ENCODE data around the gene GNAZ. TPM values are rescaled to one million over a fixed set of nuclear protein-coding genes. Genes with fewer than 3 reads are reported as not detected.

GNAZ gene
- polyA plus RNA-seq, 3 donors from 2014 or later, result 0.50 to 0.96 TPM; not detected in 1

DNA sequence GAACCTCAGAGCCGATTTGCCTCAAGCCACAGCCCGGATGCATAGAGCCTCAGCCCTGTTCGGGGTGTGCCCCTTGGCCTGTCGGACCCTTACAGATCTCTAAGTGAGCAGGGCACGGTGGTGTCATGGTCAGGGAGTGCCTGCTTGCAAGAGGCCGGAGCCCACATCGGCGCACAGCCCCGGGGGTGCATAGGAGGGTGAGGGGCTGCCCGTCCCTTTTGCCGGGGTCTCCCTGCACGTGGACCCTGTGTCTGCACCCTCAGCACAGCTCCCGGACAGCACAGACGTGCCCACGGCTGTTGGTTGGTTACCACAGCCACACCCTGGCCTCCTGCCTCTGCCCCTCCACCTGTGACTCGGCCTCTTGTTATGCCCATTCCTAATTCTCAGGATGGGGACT, 81.5 kb downstream of the GNAZ start:
- Mint-ChIP-seq H3K9me3 (no peaks in the 10 kb centered on the region), H3K27me3 (ENCODE audit: low read depth in 3 of 3) (peaks cover 0 to 3% (median 0%) of the 10 kb centered on the region in 3 donors), H3K4me3 (no peak overlapping the region), H3K36me3 (peaks cover 0 to 4% (median 3%) of the 10 kb centered on the region in 3 donors), H3K27ac (no peak overlapping the region), H3K4me1 (peaks cover 15 to 20% of the 10 kb centered on the region in 2 donors)
- DNase-seq, result no peak

- Mint-ChIP-seq H3K27me3 (ENCODE audit: low read depth in 3 of 3) (peaks cover 0 to 3% (median 0%) of the 10 kb centered on the region in 3 donors), H3K4me3 (peak overlapping the region in 1 of 5 donors; percentile 57), H3K27ac (peak overlapping the region in 4 of 6 donors; percentile 6 to 68 (median 31)), H3K9me3 (no peaks in the 10 kb centered on the region), H3K36me3 (peaks cover 0 to 4% (median 3%) of the 10 kb centered on the region in 3 donors), H3K4me1 (peaks cover 14 to 15% of the 10 kb centered on the region in 2 donors)
- no peak for DNase-seq
These were observed 82.2 kb downstream of the GNAZ start for GRCh38 chr22:23152238-23153114.

DNA sequence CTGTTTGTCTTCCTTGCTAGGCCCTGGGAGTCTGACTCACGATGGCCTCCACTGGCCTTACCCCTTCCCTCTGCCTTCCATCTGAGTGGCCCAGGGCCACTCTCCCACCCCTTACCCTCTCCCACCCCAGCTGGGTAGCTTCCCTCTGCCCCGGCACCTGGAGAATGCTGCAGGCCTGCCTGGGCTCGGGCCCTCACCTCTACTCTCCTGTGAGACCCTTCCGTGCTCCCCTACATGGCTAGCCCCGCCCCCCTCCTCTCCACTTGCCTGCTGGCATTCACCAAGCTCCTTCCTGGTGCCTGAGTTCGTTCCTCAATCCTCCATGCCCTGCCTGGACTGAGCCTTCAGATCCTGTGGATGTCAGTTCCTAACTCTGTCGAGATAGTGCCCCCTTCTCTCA, 83.7 kb downstream of the GNAZ start:
- Mint-ChIP-seq H3K36me3 (peaks cover 0 to 4% (median 3%) of the 10 kb centered on the region in 3 donors), H3K9me3 (no peaks in the 10 kb centered on the region), H3K27ac (peak overlapping the region in 2 of 6 donors; percentile 13 to 56), H3K4me1 (peaks cover 6 to 17% of the 10 kb centered on the region in 2 donors), H3K27me3 (ENCODE audit: low read depth in 3 of 3) (peaks cover 0 to 3% (median 2%) of the 10 kb centered on the region in 3 donors), H3K4me3 (no peak overlapping the region)
- DNase-seq, result no peak

- peaks cover 0 to 3% (median 2%) of the 10 kb centered on the region in 3 donors for H3K27me3 Mint-ChIP-seq (ENCODE audit: low read depth in 3 of 3)
- H3K4me1 Mint-ChIP-seq, result peaks cover 5 to 17% of the 10 kb centered on the region in 2 donors
- no peaks in the 10 kb centered on the region for H3K9me3 Mint-ChIP-seq
- H3K27ac Mint-ChIP-seq, result peak overlapping the region in 3 of 6 donors; percentile 10 to 56 (median 13)
- peaks cover 0 to 4% (median 3%) of the 10 kb centered on the region in 3 donors for H3K36me3 Mint-ChIP-seq
- no peak for DNase-seq
- H3K4me3 Mint-ChIP-seq, result no peak overlapping the region
These were observed 84.1 kb downstream of the GNAZ start for GRCh38 chr22:23154461-23154860.

DNA sequence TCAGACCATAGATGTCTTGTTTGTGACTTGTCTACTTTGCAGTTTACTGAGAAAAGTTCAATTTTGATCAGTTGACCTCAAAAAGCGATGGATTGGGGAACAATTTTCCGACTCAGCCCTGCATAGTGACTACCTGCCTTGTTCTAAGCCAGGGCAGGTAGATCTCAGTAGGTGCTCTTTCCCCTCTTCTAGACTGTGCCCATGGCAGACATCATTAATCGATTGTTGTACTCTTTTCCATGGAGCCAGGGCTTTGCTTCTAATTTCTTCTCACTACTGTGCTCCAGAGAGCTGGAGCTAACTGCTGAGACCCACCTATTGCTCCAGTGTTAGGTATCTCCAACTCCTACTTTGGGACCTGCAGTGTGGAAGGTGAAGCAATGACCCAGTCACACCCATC, 84.8 kb downstream of the GNAZ start:
- DNase-seq, result no peak
- H3K36me3 Mint-ChIP-seq, result peaks cover 0 to 3% (median 0%) of the 10 kb centered on the region in 3 donors
- H3K4me1 Mint-ChIP-seq, result peaks cover 5 to 17% of the 10 kb centered on the region in 2 donors
- peaks cover 0 to 3% (median 2%) of the 10 kb centered on the region in 3 donors for H3K27me3 Mint-ChIP-seq (ENCODE audit: low read depth in 3 of 3)
- no peaks in the 10 kb centered on the region for H3K9me3 Mint-ChIP-seq
- H3K27ac Mint-ChIP-seq, result peak overlapping the region in 1 of 6 donors; percentile 23
- H3K4me3 Mint-ChIP-seq, result no peak overlapping the region

GRCh38 chr22:23155831-23156230, 85.5 kb downstream of the GNAZ start:
- peaks cover 0 to under 1% (median 0%) of the 10 kb centered on the region in 3 donors for H3K36me3 Mint-ChIP-seq
- no peak overlapping the region for H3K4me3 Mint-ChIP-seq
- H3K9me3 Mint-ChIP-seq, result no peaks in the 10 kb centered on the region
- H3K27ac Mint-ChIP-seq, result no peak overlapping the region
- no peak for DNase-seq
- peaks cover 5 to 17% of the 10 kb centered on the region in 2 donors for H3K4me1 Mint-ChIP-seq
- H3K27me3 Mint-ChIP-seq (ENCODE audit: low read depth in 3 of 3), result peaks cover 0 to 2% (median under 1%) of the 10 kb centered on the region in 3 donors

DNA sequence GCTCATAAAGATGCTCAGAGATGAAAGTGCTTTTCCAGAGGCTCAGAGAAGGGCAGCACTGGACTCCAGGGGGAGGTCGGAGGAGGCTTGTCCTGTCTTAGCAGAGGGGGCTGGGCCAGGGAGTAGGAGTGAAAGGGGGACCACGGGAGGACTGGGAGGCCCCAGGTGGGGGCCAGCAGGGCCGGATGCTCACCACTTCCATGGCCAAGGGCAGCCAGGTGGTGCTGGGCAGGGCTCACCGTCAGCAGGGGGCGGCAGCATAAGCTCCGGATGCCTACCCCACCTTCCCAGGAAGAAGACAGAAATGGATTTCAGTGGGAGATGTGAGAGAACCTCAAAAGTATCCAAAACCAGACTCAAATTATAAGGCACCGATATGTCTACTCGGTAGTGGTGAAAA, 86.0 kb downstream of the GNAZ start:
- Mint-ChIP-seq H3K36me3 (no peaks in the 10 kb centered on the region), H3K27me3 (ENCODE audit: low read depth in 3 of 3) (peaks cover 0 to 2% (median 1%) of the 10 kb centered on the region in 3 donors), H3K4me3 (no peak overlapping the region), H3K27ac (no peak overlapping the region), H3K9me3 (no peaks in the 10 kb centered on the region), H3K4me1 (peaks cover 5 to 17% of the 10 kb centered on the region in 2 donors)
- DNase-seq, result no peak

- Mint-ChIP-seq H3K4me3 (no peak overlapping the region), H3K9me3 (no peaks in the 10 kb centered on the region), H3K36me3 (no peaks in the 10 kb centered on the region), H3K4me1 (peaks cover 3 to 14% of the 10 kb centered on the region in 2 donors), H3K27me3 (ENCODE audit: low read depth in 3 of 3) (peaks cover 0 to 3% (median 2%) of the 10 kb centered on the region in 3 donors), H3K27ac (no peak overlapping the region)
- DNase-seq, result no peak
These were observed 87.5 kb downstream of the GNAZ start for GRCh38 chr22:23157560-23158515.

GRCh38 chr22:23158516-23159290, 88.4 kb downstream of the GNAZ start:
- Mint-ChIP-seq H3K4me1 (peaks cover 0 to 7% of the 10 kb centered on the region in 2 donors), H3K36me3 (no peaks in the 10 kb centered on the region), H3K27ac (no peak overlapping the region), H3K27me3 (ENCODE audit: low read depth in 3 of 3) (peaks cover 0 to 4% (median 3%) of the 10 kb centered on the region in 3 donors), H3K4me3 (no peak overlapping the region), H3K9me3 (no peaks in the 10 kb centered on the region)
- DNase-seq, result no peak

- Mint-ChIP-seq H3K27ac (no peak overlapping the region), H3K36me3 (no peaks in the 10 kb centered on the region), H3K9me3 (no peaks in the 10 kb centered on the region), H3K27me3 (ENCODE audit: low read depth in 3 of 3) (peaks cover 0 to 4% (median 3%) of the 10 kb centered on the region in 3 donors), H3K4me1 (peaks cover 0 to 7% of the 10 kb centered on the region in 2 donors), H3K4me3 (no peak overlapping the region)
- no peak for DNase-seq
These were observed 88.9 kb downstream of the GNAZ start for GRCh38 chr22:23159291-23159630.

GRCh38 chr22:23161029-23161428, 90.7 kb downstream of the GNAZ start:
- Mint-ChIP-seq H3K36me3 (no peaks in the 10 kb centered on the region), H3K27me3 (ENCODE audit: low read depth in 3 of 3) (peaks cover 0 to 4% (median 3%) of the 10 kb centered on the region in 3 donors), H3K4me3 (no peak overlapping the region), H3K9me3 (no peaks in the 10 kb centered on the region), H3K4me1 (peaks cover 0 to 2% of the 10 kb centered on the region in 2 donors), H3K27ac (peak overlapping the region in 1 of 6 donors; percentile 71)
- DNase-seq, result no peak

GRCh38 chr22:23161574-23161973, 91.3 kb downstream of the GNAZ start:
- H3K4me3 Mint-ChIP-seq, result no peak overlapping the region
- no peaks in the 10 kb centered on the region for H3K9me3 Mint-ChIP-seq
- no peaks in the 10 kb centered on the region for H3K36me3 Mint-ChIP-seq
- DNase-seq, result no peak
- H3K27ac Mint-ChIP-seq, result no peak overlapping the region
- peaks cover 0 to 4% (median 3%) of the 10 kb centered on the region in 3 donors for H3K27me3 Mint-ChIP-seq (ENCODE audit: low read depth in 3 of 3)
- peaks cover 0 to 2% of the 10 kb centered on the region in 2 donors for H3K4me1 Mint-ChIP-seq

DNA sequence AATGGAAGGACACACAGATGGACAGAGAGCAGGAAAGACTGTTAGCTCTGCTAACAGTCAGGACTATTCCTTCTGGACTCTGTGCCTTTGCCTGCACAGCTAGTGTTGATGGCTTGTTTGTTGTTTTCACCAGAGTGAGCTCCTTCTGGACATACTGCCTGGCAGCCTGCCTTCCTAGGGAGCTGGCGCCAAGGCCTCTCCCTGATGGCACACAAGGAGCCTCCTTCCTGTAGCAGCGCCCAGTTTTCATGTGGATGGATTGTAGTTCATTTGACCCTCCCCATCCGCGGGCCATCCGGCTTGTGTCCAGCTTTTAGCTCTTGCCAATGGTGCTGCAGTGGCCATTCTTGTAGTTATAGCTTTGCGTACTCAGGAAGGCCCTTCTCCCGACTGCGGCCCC, 93.3 kb downstream of the GNAZ start:
- Mint-ChIP-seq H3K9me3 (no peaks in the 10 kb centered on the region), H3K4me3 (no peak overlapping the region), H3K4me1 (no peaks in the 10 kb centered on the region), H3K27ac (peak overlapping the region in 1 of 6 donors; percentile 21), H3K27me3 (ENCODE audit: low read depth in 3 of 3) (peaks cover 0 to 7% (median 3%) of the 10 kb centered on the region in 3 donors), H3K36me3 (no peaks in the 10 kb centered on the region)
- no peak for DNase-seq

Measured in immature natural killer cell (primary cell).